Limb (tissue), 2 donors: Measurements from ENCODE around the gene SUCLG1.
"Not testable (repeated sequence)": the region's sequence is repeated elsewhere in the genome, so short reads cannot be mapped to it uniquely, and the experiment has no call there.

Experiments
- DNase-seq, 2 donors: peaks; one replicate each; pipeline ENCODE4 v3.0.0-alpha.2; 2016; ENCODE audit errors: extremely low spot score in 2 of 2

The SUCLG1 gene

GRCh38 chr2:84424152-84424551 lies 34.9 kb downstream of the SUCLG1 start:
- peak in 1 of 2 donors; percentile 21 for DNase-seq

GRCh38 chr2:84421791-84422190 lies 37.3 kb downstream of the SUCLG1 start:
- no peak for DNase-seq

GRCh38 chr2:84421197-84421596 lies 37.9 kb downstream of the SUCLG1 start:
- no peak for DNase-seq

DNA sequence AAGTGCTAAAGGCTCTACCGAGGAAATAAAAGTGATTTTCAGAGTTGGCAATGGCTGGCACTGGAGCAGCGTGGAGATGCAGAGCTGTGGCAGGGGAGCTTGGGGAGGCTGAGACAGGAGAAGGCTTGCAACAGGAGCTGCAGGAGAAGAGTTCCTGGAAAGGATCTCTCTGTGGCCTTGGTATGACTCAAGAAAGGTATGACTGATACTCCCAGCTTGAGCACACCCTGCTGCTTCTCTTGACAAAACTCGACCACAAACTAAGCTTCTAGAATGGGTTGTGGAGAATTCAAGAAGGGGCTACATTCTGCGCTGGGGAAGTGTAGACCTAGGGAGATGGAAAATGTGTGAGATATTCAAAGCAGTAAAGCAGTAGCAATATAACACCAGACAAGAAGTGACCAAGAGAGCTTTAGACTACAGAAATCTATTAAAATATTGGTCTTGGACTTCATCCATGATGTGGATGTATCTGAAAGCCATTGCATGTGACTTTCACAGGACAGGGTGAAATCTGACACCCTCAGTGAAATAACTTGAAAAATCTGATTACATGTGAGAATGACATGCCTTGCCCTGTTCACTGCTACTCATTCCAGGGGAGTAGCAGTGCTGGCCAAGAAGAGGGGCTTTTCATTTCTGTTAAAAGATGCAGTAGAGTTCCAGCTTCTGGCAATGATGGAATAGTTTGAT lies 41.5 kb downstream of the SUCLG1 start:
- DNase-seq: no peak

- DNase-seq: no peak
Measured at GRCh38 chr2:84409531-84409930, 49.5 kb downstream of the SUCLG1 start.

GRCh38 chr2:84402111-84402510 lies 57.0 kb downstream of the SUCLG1 start:
- not testable (repeated sequence) for DNase-seq

DNA sequence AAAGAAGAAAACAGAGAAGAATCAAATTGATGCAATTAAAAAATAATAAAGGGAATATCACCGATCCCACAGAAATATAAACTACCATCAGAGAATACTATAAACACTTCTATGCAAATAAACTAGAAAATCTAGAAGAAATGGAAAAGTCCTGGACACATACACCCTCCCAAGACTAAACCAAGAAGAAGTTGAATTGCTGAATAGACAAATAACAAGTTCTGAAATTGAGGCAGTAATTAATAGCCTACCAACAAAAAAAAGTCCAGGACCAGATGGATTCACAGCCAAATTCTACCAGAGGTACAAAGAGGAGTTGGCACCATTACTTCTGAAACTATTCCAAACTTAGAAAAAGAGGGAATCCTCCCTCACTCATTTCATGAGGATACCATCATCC lies 59.2 kb downstream of the SUCLG1 start:
- not testable (repeated sequence) for DNase-seq

- no peak for DNase-seq
Measured at GRCh38 chr2:84395820-84396219, 63.3 kb downstream of the SUCLG1 start.

DNA sequence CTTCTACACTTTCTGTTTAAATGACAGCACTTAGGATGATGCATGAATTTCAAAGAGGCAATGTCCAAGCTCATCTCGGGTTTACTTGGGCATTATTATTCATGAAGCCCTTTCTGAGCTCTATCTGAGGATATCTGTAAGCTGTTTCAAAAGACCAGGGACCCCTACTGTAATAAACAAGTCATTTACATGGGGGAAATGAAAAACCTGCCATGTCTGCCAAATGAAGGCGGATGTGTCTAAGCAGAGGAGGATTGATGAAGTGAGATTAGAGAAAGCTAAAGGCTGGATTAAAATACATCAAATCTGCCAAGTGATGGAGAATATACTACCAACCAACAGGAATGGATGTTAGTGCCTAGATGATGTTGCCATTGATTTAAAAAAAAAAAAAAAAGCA lies 64.5 kb downstream of the SUCLG1 start:
- no peak for DNase-seq

DNA sequence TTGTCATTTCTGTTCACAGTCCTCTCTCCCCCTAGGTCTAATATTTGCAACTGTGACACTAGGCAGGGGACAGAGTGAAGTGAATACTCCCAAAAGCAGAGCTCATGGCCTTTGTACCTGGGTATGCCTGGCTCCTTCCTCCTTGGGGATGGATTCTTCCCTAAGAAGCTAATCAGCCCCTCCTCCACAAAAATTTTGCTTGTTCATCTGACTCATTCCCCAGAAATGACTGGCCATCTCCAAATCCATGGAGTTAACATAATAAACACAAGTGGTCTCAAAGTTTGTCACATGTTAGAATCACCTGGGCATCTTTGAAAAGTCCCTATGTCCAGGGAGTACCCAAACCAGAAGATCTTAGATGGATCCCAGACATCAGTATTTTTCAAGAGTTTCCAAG lies 65.3 kb downstream of the SUCLG1 start:
- no peak for DNase-seq

DNA sequence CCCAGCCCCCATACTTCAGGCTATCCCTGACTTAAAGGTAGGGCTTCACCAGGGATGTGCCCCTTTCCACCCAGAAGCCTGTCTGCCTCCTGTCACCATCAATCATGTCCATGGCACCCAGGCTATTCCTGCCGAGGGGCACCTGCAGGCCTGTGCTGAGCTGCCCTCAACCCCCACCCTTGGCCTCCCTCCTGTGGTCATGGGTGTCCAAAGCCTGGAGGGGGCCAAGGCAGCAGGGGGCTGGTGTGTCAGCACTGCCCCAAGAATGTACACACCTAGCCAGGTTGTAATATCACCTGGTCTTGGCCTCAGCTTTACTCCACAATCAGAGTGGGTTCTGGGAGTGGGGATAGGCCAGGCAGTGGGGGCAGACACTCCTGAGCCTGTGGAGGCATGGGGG lies 69.3 kb downstream of the SUCLG1 start:
- DNase-seq: no peak

DNA sequence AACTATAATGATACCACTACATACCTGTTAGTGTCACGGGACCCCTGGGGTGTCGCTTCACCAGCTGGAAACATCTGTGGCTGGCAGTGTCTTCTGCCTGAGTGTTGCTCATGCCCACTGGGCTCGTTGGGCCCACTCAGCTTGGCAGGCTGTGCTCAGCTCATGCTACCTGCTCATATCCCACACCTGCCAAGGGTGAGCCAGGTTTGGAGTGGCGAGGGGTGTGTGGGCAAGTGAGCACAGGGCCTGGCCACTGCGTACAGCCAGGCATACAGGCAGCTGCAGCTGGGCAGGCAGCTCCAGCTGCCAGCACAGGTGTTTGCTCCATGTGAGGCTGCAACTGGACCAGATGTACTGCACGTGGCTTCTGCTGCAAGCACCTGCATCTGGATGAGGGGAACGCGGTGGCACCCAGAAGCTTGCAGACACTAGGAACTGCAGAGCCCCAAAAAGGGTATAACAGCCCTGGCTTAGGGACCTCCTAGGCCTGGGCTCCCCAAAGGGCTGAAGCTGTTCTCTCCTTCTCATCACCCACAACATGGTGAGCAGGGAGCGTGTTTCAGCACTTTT lies 70.1 kb downstream of the SUCLG1 start:
- DNase-seq: no peak

DNA sequence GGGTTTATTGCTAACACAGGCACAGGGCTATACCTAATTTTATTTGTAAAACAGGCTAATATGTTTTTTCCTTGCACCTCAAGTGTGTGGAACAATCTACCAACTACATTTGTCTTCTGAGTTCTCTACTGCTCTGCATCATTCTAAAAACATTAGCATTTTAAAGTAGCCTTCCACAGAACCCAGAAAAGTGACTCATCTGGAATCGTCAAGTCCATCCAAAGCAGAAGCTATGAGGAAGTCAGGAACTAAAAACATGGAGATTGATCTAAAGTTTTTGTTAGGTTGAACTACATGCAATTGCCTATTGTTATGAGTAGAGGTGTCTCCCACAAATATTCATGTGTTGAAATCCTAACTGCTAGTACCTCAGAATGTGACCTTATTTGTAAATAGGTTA lies 70.9 kb downstream of the SUCLG1 start:
- DNase-seq: no peak

DNA sequence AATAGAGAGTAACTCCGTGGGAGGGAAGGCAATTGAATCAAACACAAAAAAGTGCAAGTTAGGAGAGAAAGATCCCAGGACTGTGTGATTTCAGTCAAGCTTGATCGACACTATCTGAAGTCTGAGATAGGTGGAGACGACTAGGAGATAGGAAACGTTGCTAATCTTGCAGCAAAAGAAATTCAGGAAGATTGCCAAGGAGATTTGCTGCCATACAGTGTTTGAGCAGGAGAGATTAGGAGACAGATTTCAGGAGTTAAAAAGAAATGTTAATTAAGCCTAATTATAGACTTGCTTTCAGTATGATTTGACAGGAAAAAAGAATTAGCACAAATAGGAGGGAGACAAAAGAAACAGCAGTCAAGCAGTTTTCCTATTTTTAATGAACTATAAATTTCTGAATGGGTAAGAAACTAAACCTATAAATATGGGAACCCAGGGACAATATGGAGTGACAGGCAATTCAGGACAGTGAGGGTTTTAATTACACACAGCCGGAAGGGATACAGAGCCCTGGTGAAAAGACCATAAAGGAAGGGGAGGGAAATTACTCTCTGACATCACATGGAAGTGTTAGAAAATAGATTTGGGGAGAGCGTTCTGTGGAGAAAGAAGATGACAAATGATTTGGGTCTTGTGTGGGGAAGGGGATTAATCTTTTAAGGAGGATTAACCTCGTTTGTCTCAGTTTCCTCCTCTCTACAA lies 72.6 kb downstream of the SUCLG1 start:
- DNase-seq: no peak

GRCh38 chr2:84383271-84383670 lies 75.8 kb downstream of the SUCLG1 start:
- no peak for DNase-seq

- DNase-seq: no peak
Measured at GRCh38 chr2:84380875-84381274, 78.2 kb downstream of the SUCLG1 start.

DNA sequence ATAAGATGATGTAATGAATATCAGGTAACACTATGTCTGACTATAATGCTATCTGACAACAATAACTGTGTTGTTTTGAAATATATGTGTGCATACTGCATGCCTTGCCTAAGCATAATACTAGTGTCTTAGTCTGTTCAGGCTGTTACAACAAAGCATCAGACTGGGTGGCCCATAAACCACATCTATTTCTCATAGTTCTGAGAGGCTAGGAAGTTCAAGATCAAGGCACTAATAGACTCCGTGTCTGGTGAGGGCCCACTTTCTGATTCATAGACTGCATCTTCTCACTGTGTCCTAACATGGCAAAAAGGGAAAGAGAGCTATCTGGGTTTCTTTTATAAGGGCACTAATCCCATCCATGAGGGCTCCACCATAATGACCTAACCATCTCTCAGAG lies 80.1 kb downstream of the SUCLG1 start:
- no peak for DNase-seq

- DNase-seq: no peak
Measured at GRCh38 chr2:84375020-84375419, 84.1 kb downstream of the SUCLG1 start.

- no peak for DNase-seq
Measured at GRCh38 chr2:84373866-84374265, 85.2 kb downstream of the SUCLG1 start.
